Adipocyte (in vitro differentiated cells): Measurements from ENCODE around the gene FAM110A.
"Not testable (repeated sequence)": the region's sequence is repeated elsewhere in the genome, so short reads cannot be mapped to it uniquely, and the experiment has no call there.

Experiments
- DNase-seq: peaks from one replicate; pipeline ENCODE4 v3.0.0-alpha.2; 2015; ENCODE audit warnings: low read depth
- H3K27me3 ChIP-seq: replicated peaks from 2 replicates; pipeline ENCODE4 v1.7.0; 2013; ENCODE audit warnings: mild to moderate bottlenecking, low read length, moderate library complexity; ENCODE audit not compliant: control insufficient read depth, insufficient read depth
- H3K36me3 ChIP-seq: 2 replicates; pipeline ENCODE4 v1.7.0; 2013; ENCODE audit warnings: low read length, mild to moderate bottlenecking, moderate library complexity; ENCODE audit not compliant: control insufficient read depth, insufficient read depth, severe bottlenecking
- H3K4me1 ChIP-seq: 2 replicates; pipeline ENCODE4 v1.7.0; 2013; ENCODE audit warnings: mild to moderate bottlenecking, low read length, moderate library complexity; ENCODE audit not compliant: control insufficient read depth, insufficient read depth
- H3K4me3 ChIP-seq: 2 replicates; pipeline ENCODE4 v1.7.0; 2013; ENCODE audit warnings: mild to moderate bottlenecking, low read length, moderate library complexity
- H3K9ac ChIP-seq: 2 replicates; pipeline ENCODE4 v1.7.0; 2013; ENCODE audit warnings: mild to moderate bottlenecking, low read length, moderate library complexity
- H3K9me3 ChIP-seq: 2 replicates; pipeline ENCODE4 v1.7.0; 2013; ENCODE audit warnings: mild to moderate bottlenecking, low read length, moderate library complexity; ENCODE audit not compliant: control insufficient read depth

The FAM110A gene

GRCh38 chr20:890666-891057, 57.1 kb downstream of the FAM110A start:
- no peak for DNase-seq
- no peaks in the 10 kb centered on the region for H3K9me3 ChIP-seq

DNA sequence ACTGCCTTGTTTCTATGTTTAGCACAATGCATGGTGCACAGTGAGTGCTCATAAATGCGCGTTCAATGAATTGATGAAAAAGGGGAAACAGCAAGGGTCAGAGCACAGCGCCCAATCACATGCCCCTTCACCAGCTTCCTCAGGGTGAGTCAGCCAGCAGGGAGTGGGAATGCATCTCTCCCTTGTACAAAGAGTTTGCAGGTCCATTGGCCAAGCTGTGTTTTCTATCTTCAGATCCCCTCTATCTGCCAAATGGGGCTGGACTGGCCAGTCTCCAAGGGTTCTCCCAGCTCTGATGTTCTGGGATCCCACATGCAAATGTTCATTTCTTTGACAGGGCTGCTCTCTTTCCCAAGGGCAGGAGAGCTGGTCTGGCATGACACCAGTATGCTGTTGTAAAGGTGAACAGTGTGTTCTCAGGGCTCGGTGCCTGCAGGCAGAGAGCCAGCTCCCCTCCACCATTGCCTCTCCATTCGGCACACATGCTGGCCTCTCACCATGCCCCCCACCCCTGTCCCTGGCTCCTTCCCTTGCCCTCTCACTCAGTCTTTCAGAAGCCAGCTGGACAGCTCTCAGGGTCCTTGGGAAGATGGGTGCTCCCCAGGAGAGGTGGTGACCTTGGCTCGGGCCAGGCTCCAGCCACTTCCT, 57.7 kb downstream of the FAM110A start:
- H3K9ac ChIP-seq = no peak overlapping the region
- H3K27me3 ChIP-seq = peaks cover 32% of the 10 kb centered on the region
- no peaks in the 10 kb centered on the region for H3K9me3 ChIP-seq
- no peaks in the 10 kb centered on the region for H3K36me3 ChIP-seq
- no peak overlapping the region for H3K4me3 ChIP-seq
- no peak for DNase-seq
- peaks cover 12% of the 10 kb centered on the region for H3K4me1 ChIP-seq

More at GRCh38 chr20:890666-891057, 57.1 kb downstream of the FAM110A start:
- no peak overlapping the region for H3K9ac ChIP-seq
- H3K4me1 ChIP-seq = peaks cover 12% of the 10 kb centered on the region
- no peaks in the 10 kb centered on the region for H3K36me3 ChIP-seq
- H3K4me3 ChIP-seq = no peak overlapping the region
- peaks cover 33% of the 10 kb centered on the region for H3K27me3 ChIP-seq

DNA sequence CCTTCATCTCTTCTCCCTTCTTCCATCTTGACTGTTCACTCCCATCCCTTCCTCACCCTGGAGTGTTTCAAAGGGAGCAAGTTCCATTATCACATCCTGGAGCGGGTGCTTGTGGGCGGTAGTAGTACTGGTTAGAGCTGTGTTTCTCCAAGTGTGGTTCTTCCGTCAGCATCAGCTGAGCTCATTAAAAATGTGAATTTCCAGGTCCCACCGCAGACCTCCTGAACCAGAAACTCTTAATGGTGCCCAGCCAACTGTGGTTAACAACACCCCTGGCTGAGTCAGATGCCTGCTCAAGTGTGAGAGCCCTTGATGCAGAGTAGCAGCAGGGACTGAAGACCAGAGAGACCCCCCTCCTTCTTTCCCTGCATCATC, 58.2 kb downstream of the FAM110A start:
- Histone ChIP-seq H3K4me3 (no peak overlapping the region), H3K9ac (no peak overlapping the region), H3K27me3 (peaks cover 32% of the 10 kb centered on the region), H3K36me3 (no peaks in the 10 kb centered on the region), H3K9me3 (peaks cover 2% of the 10 kb centered on the region), H3K4me1 (peaks cover 12% of the 10 kb centered on the region)
- DNase-seq = no peak

- DNase-seq = not testable (repeated sequence)
- peaks cover 29% of the 10 kb centered on the region for H3K27me3 ChIP-seq
Measured at GRCh38 chr20:892371-892770, 58.9 kb downstream of the FAM110A start.

More at GRCh38 chr20:892371-892770, 58.9 kb downstream of the FAM110A start:
- H3K9me3 ChIP-seq, H3K36me3 ChIP-seq, H3K9ac ChIP-seq, H3K4me3 ChIP-seq: not testable (repeated sequence)
- peaks cover 12% of the 10 kb centered on the region for H3K4me1 ChIP-seq
